CD4-positive, alpha-beta T cell treated with Interleukin-6 for 4 hours (primary cell): Measurements from ENCODE around the gene RPS16.

Source experiments
- DNase-seq: peaks from one replicate; pipeline ENCODE4 v3.0.0-alpha.2; 2020; ENCODE audit warnings: mixed read lengths

RPS16 gene

GRCh38 chr19:39405958-39406655 is 29.6 kb downstream of the RPS16 start:
- DNase-seq, result peak; percentile 99

GRCh38 chr19:39405261-39405957 is 30.3 kb downstream of the RPS16 start:
- DNase-seq, result peak; percentile 38

GRCh38 chr19:39403331-39404312 is 32.1 kb downstream of the RPS16 start:
- peak; percentile 96 for DNase-seq

GRCh38 chr19:39402346-39403300 is 33.1 kb downstream of the RPS16 start:
- peak; percentile 90 for DNase-seq

GRCh38 chr19:39401549-39402345 is 34.0 kb downstream of the RPS16 start:
- peak; percentile 91 for DNase-seq

GRCh38 chr19:39401070-39401548 is 34.6 kb downstream of the RPS16 start:
- no peak for DNase-seq

- no peak for DNase-seq
Observed at GRCh38 chr19:39400061-39400460, 35.7 kb downstream of the RPS16 start.

GRCh38 chr19:39399668-39400050 is 36.1 kb downstream of the RPS16 start:
- no peak for DNase-seq

GRCh38 chr19:39398297-39398864 is 37.4 kb downstream of the RPS16 start:
- peak; percentile 76 for DNase-seq

GRCh38 chr19:39397360-39398296 is 38.1 kb downstream of the RPS16 start:
- peak; percentile 96 for DNase-seq

GRCh38 chr19:39390751-39391437 is 44.9 kb downstream of the RPS16 start, which contains the start of the genes MED29 and PAF1:
TSS of gene MED29 (plus strand) at chr19:39391378. CDS start at chr19:39391423, 45 bp downstream.
TSS of gene PAF1 (minus strand) at chr19:39391106. CDS start at chr19:39390864, 242 bp downstream.
- DNase-seq, result peak; percentile 97

- peak; percentile 76 for DNase-seq
Observed at GRCh38 chr19:39390451-39390750, 45.3 kb downstream of the RPS16 start.

- DNase-seq, result no peak
Observed at GRCh38 chr19:39389631-39390414, 45.9 kb downstream of the RPS16 start.

- no peak for DNase-seq
Observed at GRCh38 chr19:39388657-39389056, 47.1 kb downstream of the RPS16 start.

GRCh38 chr19:39386557-39386956 is 49.2 kb downstream of the RPS16 start:
- DNase-seq, result no peak

GRCh38 chr19:39385629-39386411 is 49.9 kb downstream of the RPS16 start:
- no peak for DNase-seq
